ENCODE measurements around the gene PTGR2.

DNA sequence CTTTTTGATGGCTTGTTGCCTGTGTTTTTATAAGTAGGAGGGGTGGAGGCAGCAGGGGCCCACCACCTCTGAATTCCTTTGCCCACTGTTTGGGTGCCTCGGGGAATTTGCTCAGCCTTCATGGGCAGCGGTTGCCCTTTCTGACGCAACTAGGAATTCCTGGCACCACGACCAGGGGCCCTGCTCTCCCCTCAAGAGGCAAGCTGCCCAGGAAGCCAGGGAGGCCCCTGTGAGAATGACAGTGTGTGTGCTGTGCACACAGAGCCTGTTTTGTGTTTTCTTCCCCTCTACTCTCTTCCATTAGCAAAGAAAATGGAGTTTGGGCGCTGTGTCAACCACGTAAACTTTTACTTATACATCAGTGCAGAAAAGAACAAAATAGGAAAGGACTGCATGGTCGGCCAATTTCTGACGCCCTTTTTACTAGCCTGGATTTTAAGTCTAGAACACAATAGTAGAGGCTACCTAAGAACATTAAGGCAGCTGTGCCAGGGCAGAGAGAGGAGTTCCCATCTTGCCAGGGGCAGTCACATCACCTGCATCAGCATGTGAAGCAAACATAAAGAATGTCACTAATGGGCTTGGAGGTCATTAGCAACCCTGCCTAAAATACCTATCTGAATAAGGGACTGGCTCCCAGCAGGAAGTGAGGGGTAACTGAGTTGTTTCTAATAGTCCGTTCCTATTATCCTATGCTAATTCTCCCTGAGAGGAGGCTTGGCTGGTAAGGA is 17.9 kb upstream of the PTGR2 start:
- TF ChIP-seq, protein P1, sequence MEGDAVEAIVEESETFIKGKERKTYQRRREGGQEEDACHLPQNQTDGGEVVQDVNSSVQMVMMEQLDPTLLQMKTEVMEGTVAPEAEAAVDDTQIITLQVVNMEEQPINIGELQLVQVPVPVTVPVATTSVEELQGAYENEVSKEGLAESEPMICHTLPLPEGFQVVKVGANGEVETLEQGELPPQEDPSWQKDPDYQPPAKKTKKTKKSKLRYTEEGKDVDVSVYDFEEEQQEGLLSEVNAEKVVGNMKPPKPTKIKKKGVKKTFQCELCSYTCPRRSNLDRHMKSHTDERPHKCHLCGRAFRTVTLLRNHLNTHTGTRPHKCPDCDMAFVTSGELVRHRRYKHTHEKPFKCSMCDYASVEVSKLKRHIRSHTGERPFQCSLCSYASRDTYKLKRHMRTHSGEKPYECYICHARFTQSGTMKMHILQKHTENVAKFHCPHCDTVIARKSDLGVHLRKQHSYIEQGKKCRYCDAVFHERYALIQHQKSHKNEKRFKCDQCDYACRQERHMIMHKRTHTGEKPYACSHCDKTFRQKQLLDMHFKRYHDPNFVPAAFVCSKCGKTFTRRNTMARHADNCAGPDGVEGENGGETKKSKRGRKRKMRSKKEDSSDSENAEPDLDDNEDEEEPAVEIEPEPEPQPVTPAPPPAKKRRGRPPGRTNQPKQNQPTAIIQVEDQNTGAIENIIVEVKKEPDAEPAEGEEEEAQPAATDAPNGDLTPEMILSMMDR (conservative IDR thresholded peaks at IDR 0.05) = no peak
- TF ChIP-seq EZH2 (IDR thresholded peaks at IDR 0.05; ENCODE audit: low read depth) = no peak
